GM12878 (cell line): ENCODE data around the gene NUP50.

Source experiments
- CTCF ChIP-seq, 3 experiments: IDR thresholded peaks in 2 of 3; conservative IDR thresholded peaks in 1 of 3; 2 replicates each; pipeline ENCODE4 v1.5.1; 2011; ENCODE audit warnings: low read depth in 3 of 3, low read length in 3 of 3, mild to moderate bottlenecking in 3 of 3, control low read depth in 2 of 3, moderate library complexity in 2 of 3, inconsistent platforms in 1 of 3, mixed read lengths in 1 of 3; ENCODE audit not compliant: control insufficient read depth in 2 of 3, insufficient read depth in 1 of 3; ENCODE audit errors: extremely low read depth in 1 of 3
- CUX1 ChIP-seq: IDR thresholded peaks from 2 replicates; pipeline ENCODE4 v1.6.1; 2012; ENCODE audit warnings: improper control_type of control experiment, low read depth, low read length; ENCODE audit not compliant: insufficient replicate concordance
- ELK1 ChIP-seq: IDR thresholded peaks from 2 replicates; pipeline ENCODE4 v1.6.1; 2012; ENCODE audit warnings: low read depth, low read length, improper control_type of control experiment
- ESRRA ChIP-seq: IDR thresholded peaks from 2 replicates; pipeline ENCODE4 v1.6.1; 2012; ENCODE audit warnings: mild to moderate bottlenecking, low read length, improper control_type of control experiment
- ETV6 ChIP-seq, 2 experiments: fragments of 450-650 bp in 1 of 2; IDR thresholded peaks in 1 of 2; conservative IDR thresholded peaks in 1 of 2; 2 replicates each; pipeline ENCODE4 v1.6.1; 2014; ENCODE audit warnings: antibody characterized with exemption in 1 of 2, borderline replicate concordance in 1 of 2, low read depth in 1 of 2, mild to moderate bottlenecking in 1 of 2, moderate library complexity in 1 of 2
- FOS ChIP-seq: IDR thresholded peaks from 3 replicates; pipeline ENCODE4 v1.6.1; 2011; ENCODE audit warnings: borderline replicate concordance; ENCODE audit not compliant: insufficient read length; ENCODE audit errors: extremely low read depth
- KDM1A ChIP-seq: fragments of 200-600 bp; sonication (generic); IDR thresholded peaks from 2 replicates; pipeline ENCODE4 v1.6.1; 2016; ENCODE audit warnings: borderline replicate concordance
- NBN ChIP-seq: fragments of 450-650 bp; IDR thresholded peaks from 2 replicates; pipeline ENCODE4 v1.6.1; 2016
- POLR2A ChIP-seq: IDR thresholded peaks from 2 replicates; pipeline ENCODE4 v1.6.1; 2011; ENCODE audit warnings: low read depth, mild to moderate bottlenecking, low read length
- POLR2AphosphoS5 ChIP-seq: IDR thresholded peaks from 2 replicates; pipeline ENCODE4 v1.6.1; 2011; ENCODE audit warnings: mild to moderate bottlenecking, low read length, inconsistent platforms
- RELA ChIP-seq: fragments of 450-650 bp; IDR thresholded peaks from 2 replicates; pipeline ENCODE4 v1.8.0; 2014; ENCODE audit warnings: borderline replicate concordance; ENCODE audit not compliant: partially characterized antibody
- RUNX3 ChIP-seq: IDR thresholded peaks from 2 replicates; pipeline ENCODE4 v1.6.1; 2012; ENCODE audit warnings: low read length, inconsistent platforms
- SIN3A ChIP-seq: IDR thresholded peaks from 2 replicates; pipeline ENCODE4 v1.6.1; 2012; ENCODE audit warnings: low read depth, low read length, improper control_type of control experiment
- SREBF1 ChIP-seq: IDR thresholded peaks from 2 replicates; pipeline ENCODE4 v1.6.1; 2012; ENCODE audit warnings: mild to moderate bottlenecking, low read length

GRCh38 chr22:45169591-45170466 is 6.1 kb downstream of the NUP50 start:
- no peak for TF ChIP-seq CUX1
- no peak for TF ChIP-seq CTCF (IDR thresholded peaks at IDR 0.05 in 2 of 3, conservative IDR thresholded peaks at IDR 0.05 in 1 of 3; ENCODE audit: control insufficient read depth in 2 of 3, extremely low read depth in 1 of 3, insufficient read depth in 1 of 3, low read depth in 3 of 3, low read length in 3 of 3)
- no peak for TF ChIP-seq ETV6 (conservative IDR thresholded peaks at IDR 0.05 in 1 of 2, IDR thresholded peaks at IDR 0.05 in 1 of 2; ENCODE audit: borderline replicate concordance in 1 of 2, low read depth in 1 of 2)
- no peak for TF ChIP-seq POLR2AphosphoS5
- TF ChIP-seq ELK1, result no peak
- TF ChIP-seq POLR2A, result no peak
- no peak for TF ChIP-seq FOS
- no peak for TF ChIP-seq KDM1A
- TF ChIP-seq RUNX3, result no peak
- no peak for TF ChIP-seq SIN3A
- TF ChIP-seq ESRRA, result no peak
- no peak for TF ChIP-seq NBN
- TF ChIP-seq RELA, result no peak
- no peak for TF ChIP-seq SREBF1
